ENCODE data around the gene IGF2R. TPM values are rescaled to one million over a fixed set of nuclear protein-coding genes. Genes with fewer than 3 reads are reported as not detected.

IGF2R gene
- total and polyA plus RNA-seq, 5 donors from 2014 or later = 8.8 to 71.2 (median 10.0) TPM

DNA sequence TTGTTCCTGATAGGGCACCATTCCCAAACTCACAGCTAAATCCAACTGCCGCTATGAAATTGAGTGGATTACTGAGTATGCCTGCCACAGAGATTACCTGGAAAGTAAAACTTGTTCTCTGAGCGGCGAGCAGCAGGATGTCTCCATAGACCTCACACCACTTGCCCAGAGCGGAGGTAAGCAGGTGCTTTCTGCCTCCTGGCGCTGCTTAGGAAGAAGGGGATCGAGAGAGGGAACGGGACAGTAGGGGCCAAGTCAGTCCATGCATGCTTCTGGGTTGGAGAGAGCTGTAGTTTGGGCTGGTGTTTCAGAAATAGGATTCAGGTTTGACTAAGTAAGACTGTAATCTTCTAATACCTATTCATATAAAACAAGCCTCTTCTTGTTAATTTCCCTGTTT is 63.7 kb downstream of the IGF2R start:
- H3K27ac Mint-ChIP-seq = peak overlapping the region in 1 of 3 donors; percentile 55

DNA sequence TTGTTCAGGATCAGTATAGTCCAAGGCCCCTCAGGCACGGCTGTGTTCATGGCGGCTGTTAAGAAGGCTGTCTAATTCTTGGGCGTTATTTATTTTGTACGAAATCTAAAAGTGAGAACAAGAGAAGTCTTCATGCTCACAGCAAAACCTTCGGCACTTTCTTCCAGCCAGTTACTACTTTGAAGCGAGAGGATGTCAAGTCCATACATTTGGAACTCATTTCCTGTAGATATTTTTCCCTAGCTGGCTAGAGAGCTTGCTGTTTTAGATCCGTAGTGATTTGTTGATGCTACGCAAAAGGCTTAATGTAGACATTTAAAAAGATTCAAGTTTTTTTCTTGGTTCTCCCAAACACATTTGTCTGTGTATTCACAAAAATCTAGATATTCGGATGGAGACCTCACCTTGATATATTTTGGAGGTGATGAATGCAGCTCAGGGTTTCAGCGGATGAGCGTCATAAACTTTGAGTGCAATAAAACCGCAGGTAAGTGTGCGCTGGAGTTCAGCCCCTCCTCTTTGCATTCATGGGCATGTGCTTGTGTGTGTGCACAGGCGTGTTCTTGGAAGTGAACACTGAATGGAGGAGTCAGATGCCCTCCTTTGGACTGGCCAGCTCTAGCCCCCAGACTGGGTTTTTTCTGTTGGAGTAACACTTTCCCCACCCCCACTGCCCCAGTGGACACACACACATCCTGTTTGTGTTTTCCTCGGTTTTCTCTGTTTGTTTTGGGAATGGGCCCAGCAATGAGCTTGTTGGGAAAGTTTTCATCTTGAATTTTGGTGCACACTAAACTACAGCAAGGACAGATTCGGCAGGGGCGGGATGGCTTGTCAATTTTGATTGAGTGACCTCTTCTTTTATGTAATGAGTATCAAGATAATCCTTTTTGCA is 65.4 kb downstream of the IGF2R start:
- Mint-ChIP-seq H3K9me3 (no peaks in the 10 kb centered on the region), H3K4me3 (no peak overlapping the region), H3K4me1 (peaks cover 0 to 27% (median 25%) of the 10 kb centered on the region in 4 donors), H3K36me3 (peaks cover 71% of the 10 kb centered on the region), H3K27ac (peak overlapping the region in 2 of 3 donors; percentile 44 to 77), H3K27me3 (no peaks in the 10 kb centered on the region)
- H3K27ac ChIP-seq (ENCODE audit: insufficient read depth, low read length, poor library complexity, severe bottlenecking) = no peak overlapping the region
- H3K4me1 ChIP-seq (ENCODE audit: control insufficient read depth, insufficient read depth, low read length, poor library complexity, severe bottlenecking) = peaks cover 4% of the 10 kb centered on the region
- no peaks in the 10 kb centered on the region for H3K9me3 ChIP-seq (ENCODE audit: control insufficient read depth in 2 of 2, low read length in 2 of 2)
- ATAC-seq (ENCODE audit: low read depth in 2 of 2) (no peak), DNase-seq (no peak)
- H3K36me3 ChIP-seq (ENCODE audit: control insufficient read depth, insufficient read depth, low read length) = peaks cover 75% of the 10 kb centered on the region
- H3K4me3 ChIP-seq (ENCODE audit: low read depth, low read length) = no peak overlapping the region
- no peaks in the 10 kb centered on the region for H3K27me3 ChIP-seq (ENCODE audit: control insufficient read depth, insufficient read depth, low read length)

More for the DNA sequence above, 63.7 kb downstream of the IGF2R start:
- no peak for ATAC-seq (ENCODE audit: low read depth in 2 of 2)
- H3K4me3 ChIP-seq (ENCODE audit: low read depth, low read length) = no peak overlapping the region
- H3K27me3 Mint-ChIP-seq = no peaks in the 10 kb centered on the region
- no peaks in the 10 kb centered on the region for H3K27me3 ChIP-seq (ENCODE audit: control insufficient read depth, insufficient read depth, low read length)
- no peak overlapping the region for H3K4me3 Mint-ChIP-seq
- no peaks in the 10 kb centered on the region for H3K9me3 ChIP-seq (ENCODE audit: control insufficient read depth in 2 of 2, low read length in 2 of 2)
- no peaks in the 10 kb centered on the region for H3K9me3 Mint-ChIP-seq
- H3K4me1 ChIP-seq (ENCODE audit: control insufficient read depth, insufficient read depth, low read length, poor library complexity, severe bottlenecking) = peaks cover 4% of the 10 kb centered on the region
- peaks cover 82% of the 10 kb centered on the region for H3K36me3 Mint-ChIP-seq
- H3K4me1 Mint-ChIP-seq = peaks cover 0 to 24% (median 18%) of the 10 kb centered on the region in 4 donors
- H3K27ac ChIP-seq (ENCODE audit: insufficient read depth, low read length, poor library complexity, severe bottlenecking) = no peak overlapping the region
- no peak for DNase-seq
- peaks cover 79% of the 10 kb centered on the region for H3K36me3 ChIP-seq (ENCODE audit: control insufficient read depth, insufficient read depth, low read length)

- H3K27me3 Mint-ChIP-seq = no peaks in the 10 kb centered on the region
- H3K27ac Mint-ChIP-seq = no peak overlapping the region
- H3K36me3 ChIP-seq (ENCODE audit: control insufficient read depth, insufficient read depth, low read length) = peaks cover 71% of the 10 kb centered on the region
- H3K4me3 ChIP-seq (ENCODE audit: low read depth, low read length) = no peak overlapping the region
- DNase-seq (no peak), ATAC-seq (ENCODE audit: low read depth in 2 of 2) (no peak)
- peaks cover 63% of the 10 kb centered on the region for H3K36me3 Mint-ChIP-seq
- H3K4me1 ChIP-seq (ENCODE audit: control insufficient read depth, insufficient read depth, low read length, poor library complexity, severe bottlenecking) = peaks cover 7% of the 10 kb centered on the region
- H3K27me3 ChIP-seq (ENCODE audit: control insufficient read depth, insufficient read depth, low read length) = no peaks in the 10 kb centered on the region
- H3K9me3 Mint-ChIP-seq = no peaks in the 10 kb centered on the region
- peaks cover 0 to 34% (median 26%) of the 10 kb centered on the region in 4 donors for H3K4me1 Mint-ChIP-seq
- H3K27ac ChIP-seq (ENCODE audit: insufficient read depth, low read length, poor library complexity, severe bottlenecking) = no peak overlapping the region
- H3K9me3 ChIP-seq (ENCODE audit: control insufficient read depth in 2 of 2, low read length in 2 of 2) = no peaks in the 10 kb centered on the region
- no peak overlapping the region for H3K4me3 Mint-ChIP-seq
These were observed 66.4 kb downstream of the IGF2R start for GRCh38 chr6:160035241-160035640.

DNA sequence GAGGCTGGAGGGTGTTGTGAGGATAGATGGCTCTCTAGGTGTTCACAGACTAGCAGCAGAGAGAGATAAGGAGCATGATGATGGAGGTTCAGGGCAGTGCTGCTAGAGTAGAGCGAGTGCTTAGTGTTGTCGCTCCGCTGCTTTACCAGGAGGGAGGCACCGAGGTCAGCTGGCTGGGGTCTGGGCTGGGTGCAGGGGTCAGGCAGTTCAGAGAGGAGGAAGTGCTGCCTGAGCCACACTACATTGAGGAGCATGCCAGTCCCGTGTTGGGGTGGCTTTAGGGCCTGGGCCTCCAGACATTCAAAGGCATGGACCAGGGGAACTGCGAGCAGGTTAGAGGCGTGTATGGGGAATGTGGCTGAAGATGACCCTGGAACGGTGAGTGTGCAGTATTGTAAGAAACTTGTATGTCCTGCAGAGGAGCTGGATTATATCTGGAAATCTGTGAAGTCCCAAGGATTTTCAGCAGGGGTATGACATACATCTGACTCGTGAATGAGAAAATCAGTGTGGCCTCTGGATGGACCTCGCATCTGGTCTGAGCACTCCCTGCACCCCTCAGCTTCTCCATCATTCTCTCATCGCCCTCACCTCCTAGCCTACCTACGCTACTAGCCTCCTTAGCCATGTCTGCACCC is 66.9 kb downstream of the IGF2R start:
- no peak for ATAC-seq (ENCODE audit: low read depth in 2 of 2)
- Histone ChIP-seq H3K27ac (ENCODE audit: insufficient read depth, low read length, poor library complexity, severe bottlenecking) (no peak overlapping the region), H3K9me3 (ENCODE audit: control insufficient read depth in 2 of 2, low read length in 2 of 2) (no peaks in the 10 kb centered on the region), H3K4me1 (ENCODE audit: control insufficient read depth, insufficient read depth, low read length, poor library complexity, severe bottlenecking) (peaks cover 7% of the 10 kb centered on the region), H3K36me3 (ENCODE audit: control insufficient read depth, insufficient read depth, low read length) (peaks cover 71% of the 10 kb centered on the region), H3K27me3 (ENCODE audit: control insufficient read depth, insufficient read depth, low read length) (no peaks in the 10 kb centered on the region), H3K4me3 (ENCODE audit: low read depth, low read length) (no peak overlapping the region)
- no peaks in the 10 kb centered on the region for H3K27me3 Mint-ChIP-seq
- DNase-seq = no peak
- no peaks in the 10 kb centered on the region for H3K9me3 Mint-ChIP-seq
- peak overlapping the region in 1 of 3 donors; percentile 59 for H3K27ac Mint-ChIP-seq
- H3K4me1 Mint-ChIP-seq = peaks cover 0 to 34% (median 24%) of the 10 kb centered on the region in 4 donors
- no peak overlapping the region for H3K4me3 Mint-ChIP-seq
- H3K36me3 Mint-ChIP-seq = peaks cover 64% of the 10 kb centered on the region

DNA sequence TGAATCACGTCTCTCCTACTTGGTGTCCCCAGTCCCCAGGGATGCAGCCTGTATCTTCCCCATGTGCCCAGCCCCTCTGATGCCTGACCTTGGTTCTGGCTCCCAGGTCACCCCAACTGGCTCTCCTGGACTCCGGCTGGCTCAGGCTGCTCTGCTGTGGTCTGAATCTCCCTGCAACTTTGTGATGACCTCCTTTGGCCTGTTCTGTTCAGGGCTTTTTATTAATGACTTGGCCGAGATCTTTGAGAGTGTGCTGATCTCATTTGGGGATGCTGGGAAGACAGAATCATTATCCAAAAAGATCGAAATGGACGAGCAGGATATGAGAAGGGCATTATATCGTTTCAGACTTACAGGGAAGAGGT is 67.4 kb downstream of the IGF2R start:
- H3K4me1 ChIP-seq (ENCODE audit: control insufficient read depth, insufficient read depth, low read length, poor library complexity, severe bottlenecking) = peaks cover 7% of the 10 kb centered on the region
- Mint-ChIP-seq H3K4me3 (peak overlapping the region in 1 of 4 donors; percentile 8), H3K9me3 (no peaks in the 10 kb centered on the region), H3K27ac (peak overlapping the region in 2 of 3 donors; percentile 59 to 93), H3K27me3 (no peaks in the 10 kb centered on the region), H3K4me1 (peaks cover 0 to 34% (median 24%) of the 10 kb centered on the region in 4 donors), H3K36me3 (peaks cover 68% of the 10 kb centered on the region)
- ATAC-seq (ENCODE audit: low read depth in 2 of 2) (no peak), DNase-seq (no peak)
- H3K27me3 ChIP-seq (ENCODE audit: control insufficient read depth, insufficient read depth, low read length) = no peaks in the 10 kb centered on the region
- no peak overlapping the region for H3K4me3 ChIP-seq (ENCODE audit: low read depth, low read length)
- no peak overlapping the region for H3K27ac ChIP-seq (ENCODE audit: insufficient read depth, low read length, poor library complexity, severe bottlenecking)
- no peaks in the 10 kb centered on the region for H3K9me3 ChIP-seq (ENCODE audit: control insufficient read depth in 2 of 2, low read length in 2 of 2)
- H3K36me3 ChIP-seq (ENCODE audit: control insufficient read depth, insufficient read depth, low read length) = peaks cover 72% of the 10 kb centered on the region

- Mint-ChIP-seq H3K4me3 (no peak overlapping the region), H3K27me3 (no peaks in the 10 kb centered on the region), H3K9me3 (no peaks in the 10 kb centered on the region), H3K27ac (peak overlapping the region in 2 of 3 donors; percentile 59 to 63), H3K4me1 (peaks cover 0 to 34% (median 24%) of the 10 kb centered on the region in 4 donors), H3K36me3 (peaks cover 64% of the 10 kb centered on the region)
- H3K4me3 ChIP-seq (ENCODE audit: low read depth, low read length) = no peak overlapping the region
- H3K36me3 ChIP-seq (ENCODE audit: control insufficient read depth, insufficient read depth, low read length) = peaks cover 71% of the 10 kb centered on the region
- H3K27me3 ChIP-seq (ENCODE audit: control insufficient read depth, insufficient read depth, low read length) = no peaks in the 10 kb centered on the region
- H3K27ac ChIP-seq (ENCODE audit: insufficient read depth, low read length, poor library complexity, severe bottlenecking) = no peak overlapping the region
- no peaks in the 10 kb centered on the region for H3K9me3 ChIP-seq (ENCODE audit: control insufficient read depth in 2 of 2, low read length in 2 of 2)
- ATAC-seq (ENCODE audit: low read depth in 2 of 2) = no peak
- DNase-seq = no peak
- peaks cover 7% of the 10 kb centered on the region for H3K4me1 ChIP-seq (ENCODE audit: control insufficient read depth, insufficient read depth, low read length, poor library complexity, severe bottlenecking)
These were observed 67.9 kb downstream of the IGF2R start for GRCh38 chr6:160036790-160037206.

DNA sequence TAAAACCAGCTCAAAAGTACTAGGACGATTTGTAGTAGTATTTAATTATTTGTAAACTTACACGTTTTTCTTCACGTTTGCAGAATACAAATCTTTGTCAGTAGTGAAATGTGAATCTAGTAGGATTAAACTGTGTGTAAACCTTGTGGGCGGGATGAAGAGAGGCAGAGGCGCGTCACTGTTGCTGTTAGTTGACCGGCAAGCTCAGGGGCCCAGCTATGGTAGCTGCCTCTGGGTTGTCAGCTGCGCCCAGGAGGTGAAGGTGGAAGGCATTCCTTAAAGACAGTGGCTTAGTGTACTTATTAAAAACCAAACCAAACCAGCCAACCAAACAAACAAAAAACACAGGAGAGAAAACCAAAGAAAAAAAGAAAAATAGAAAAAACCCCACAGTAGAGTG is 69.6 kb downstream of the IGF2R start:
- no peak for ATAC-seq (ENCODE audit: low read depth in 2 of 2)
- Histone ChIP-seq H3K4me1 (ENCODE audit: control insufficient read depth, insufficient read depth, low read length, poor library complexity, severe bottlenecking) (peaks cover 7% of the 10 kb centered on the region), H3K36me3 (ENCODE audit: control insufficient read depth, insufficient read depth, low read length) (peaks cover 71% of the 10 kb centered on the region), H3K4me3 (ENCODE audit: low read depth, low read length) (no peak overlapping the region), H3K9me3 (ENCODE audit: control insufficient read depth in 2 of 2, low read length in 2 of 2) (no peaks in the 10 kb centered on the region), H3K27me3 (ENCODE audit: control insufficient read depth, insufficient read depth, low read length) (no peaks in the 10 kb centered on the region), H3K27ac (ENCODE audit: insufficient read depth, low read length, poor library complexity, severe bottlenecking) (no peak overlapping the region)
- Mint-ChIP-seq H3K27ac (peak overlapping the region in 2 of 3 donors; percentile 11 to 84), H3K36me3 (peaks cover 62% of the 10 kb centered on the region), H3K9me3 (no peaks in the 10 kb centered on the region), H3K27me3 (no peaks in the 10 kb centered on the region), H3K4me3 (no peak overlapping the region), H3K4me1 (peaks cover 0 to 36% (median 22%) of the 10 kb centered on the region in 4 donors)
- no peak for DNase-seq
